AG09319 (cell line): ENCODE measurements around the gene TMEM178B.
"Not testable (repeated sequence)": the region's sequence is repeated elsewhere in the genome, so short reads cannot be mapped to it uniquely, and the experiment has no call there.

Source experiments
- DNase-seq: peaks from one replicate; pipeline ENCODE4 v3.0.0-alpha.2; 2010; ENCODE audit warnings: low read depth; ENCODE audit errors: extremely low read depth
- TF ChIP-seq, protein P1 (sequence below): IDR thresholded peaks from 2 replicates; pipeline ENCODE4 v1.5.1; 2011; ENCODE audit warnings: low read depth, mild to moderate bottlenecking, inconsistent platforms, low read length, moderate library complexity

The TMEM178B gene

DNA sequence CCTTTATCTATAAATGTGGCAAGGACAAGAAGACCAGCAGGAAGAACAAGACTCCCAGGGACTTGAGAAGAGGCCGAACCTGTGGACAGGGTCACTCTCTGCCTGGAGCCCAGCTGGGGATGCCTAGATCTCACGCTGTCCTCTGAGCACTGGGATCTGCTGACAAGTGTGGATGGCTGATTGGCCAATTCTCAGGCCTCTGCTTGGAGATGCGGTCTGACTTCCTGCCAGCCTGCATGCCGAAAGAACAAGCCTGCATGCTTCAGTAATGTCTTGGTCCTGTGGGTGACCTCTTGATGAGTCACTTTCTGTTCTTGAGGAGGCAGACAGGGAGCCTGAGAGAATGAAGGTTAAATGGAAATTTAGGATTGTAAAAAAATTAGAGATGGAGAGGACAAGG, 84.7 kb downstream of the TMEM178B start:
- TF ChIP-seq, protein P1, sequence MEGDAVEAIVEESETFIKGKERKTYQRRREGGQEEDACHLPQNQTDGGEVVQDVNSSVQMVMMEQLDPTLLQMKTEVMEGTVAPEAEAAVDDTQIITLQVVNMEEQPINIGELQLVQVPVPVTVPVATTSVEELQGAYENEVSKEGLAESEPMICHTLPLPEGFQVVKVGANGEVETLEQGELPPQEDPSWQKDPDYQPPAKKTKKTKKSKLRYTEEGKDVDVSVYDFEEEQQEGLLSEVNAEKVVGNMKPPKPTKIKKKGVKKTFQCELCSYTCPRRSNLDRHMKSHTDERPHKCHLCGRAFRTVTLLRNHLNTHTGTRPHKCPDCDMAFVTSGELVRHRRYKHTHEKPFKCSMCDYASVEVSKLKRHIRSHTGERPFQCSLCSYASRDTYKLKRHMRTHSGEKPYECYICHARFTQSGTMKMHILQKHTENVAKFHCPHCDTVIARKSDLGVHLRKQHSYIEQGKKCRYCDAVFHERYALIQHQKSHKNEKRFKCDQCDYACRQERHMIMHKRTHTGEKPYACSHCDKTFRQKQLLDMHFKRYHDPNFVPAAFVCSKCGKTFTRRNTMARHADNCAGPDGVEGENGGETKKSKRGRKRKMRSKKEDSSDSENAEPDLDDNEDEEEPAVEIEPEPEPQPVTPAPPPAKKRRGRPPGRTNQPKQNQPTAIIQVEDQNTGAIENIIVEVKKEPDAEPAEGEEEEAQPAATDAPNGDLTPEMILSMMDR: no peak
- peak; percentile 84 for DNase-seq

DNA sequence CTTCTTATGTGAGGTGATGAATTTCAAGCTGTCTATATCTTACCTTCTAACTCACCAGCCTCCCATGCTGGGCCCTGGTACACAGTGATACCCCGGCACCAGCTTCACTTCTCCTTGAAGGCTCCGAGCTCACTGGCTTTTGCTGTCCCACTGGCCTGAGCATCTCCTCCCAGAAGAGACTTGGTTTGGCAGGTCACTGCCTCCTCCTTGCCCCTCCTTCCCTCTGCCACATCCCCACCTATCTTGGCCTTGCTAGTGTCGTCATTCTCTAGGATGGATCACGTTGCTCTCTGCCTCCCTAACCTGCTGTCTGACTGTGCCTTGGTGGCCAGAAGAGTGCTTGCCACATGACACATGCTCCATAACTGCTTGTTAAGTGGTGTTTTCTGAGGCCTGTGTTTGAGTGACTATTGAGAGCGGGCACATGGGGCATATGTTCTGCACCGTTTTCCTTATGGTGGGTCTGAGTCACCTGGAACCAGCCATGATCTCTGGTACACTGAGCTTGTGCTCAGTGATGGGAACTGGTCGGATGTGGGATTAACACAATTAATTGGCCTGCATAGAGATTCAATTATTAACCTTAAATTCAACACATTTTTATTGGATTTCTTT, 86.5 kb downstream of the TMEM178B start:
- TF ChIP-seq, protein P1: no peak
- DNase-seq: no peak

DNA sequence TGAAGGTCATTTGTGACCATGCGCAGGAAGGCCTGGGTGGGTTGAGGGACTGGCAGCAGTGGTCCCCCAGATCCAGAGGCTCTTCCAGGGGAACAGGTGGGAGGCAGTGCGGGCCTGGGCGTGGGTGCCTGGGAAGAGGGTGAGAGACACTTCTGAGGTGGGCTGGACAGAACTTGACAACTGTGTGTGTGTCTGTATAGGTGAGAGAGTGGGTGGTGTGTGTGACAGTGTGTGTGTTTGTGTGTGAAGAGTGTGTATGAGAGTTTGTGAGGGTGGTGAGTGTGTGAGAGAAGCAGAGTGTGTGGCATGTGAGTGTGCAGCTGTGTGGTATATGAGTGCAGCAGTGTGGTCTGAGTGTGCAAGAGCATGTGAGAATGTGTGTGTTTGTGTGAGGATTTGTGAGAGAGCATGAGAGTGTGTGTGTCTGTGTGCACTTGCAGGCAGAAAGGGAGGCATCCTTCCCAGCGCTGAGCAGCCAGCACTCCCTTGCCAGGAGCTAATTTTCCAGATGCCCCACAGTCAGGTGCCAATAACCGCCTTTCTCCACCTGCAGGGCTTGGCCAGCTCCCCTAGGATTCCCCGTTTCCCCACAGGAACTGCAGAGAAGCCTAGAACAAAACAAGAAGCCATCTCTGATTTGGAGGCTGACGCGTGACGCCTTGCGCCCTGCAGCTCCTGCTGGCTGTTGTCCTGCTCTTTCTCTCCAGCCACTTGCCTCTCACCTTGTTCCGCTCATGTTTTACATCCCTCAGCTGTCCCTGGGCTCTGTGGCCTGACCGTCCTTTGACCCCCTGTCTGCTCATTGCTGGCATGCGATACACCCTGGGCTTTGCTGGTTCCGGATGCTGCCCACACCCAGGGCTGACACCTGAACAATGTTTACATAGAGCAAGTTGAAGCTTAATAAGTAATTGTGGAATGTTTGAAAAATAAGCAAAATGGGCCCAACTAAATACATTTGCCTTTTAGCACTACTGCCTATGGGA, 88.0 kb downstream of the TMEM178B start:
- no peak for DNase-seq
- TF ChIP-seq, protein P1: no peak

- DNase-seq: no peak
- TF ChIP-seq, protein P1: no peak
Measured at GRCh38 chr7:141165521-141165920, 91.7 kb downstream of the TMEM178B start.

GRCh38 chr7:141166926-141167325, 93.1 kb downstream of the TMEM178B start:
- DNase-seq: no peak
- TF ChIP-seq, protein P1: no peak

DNA sequence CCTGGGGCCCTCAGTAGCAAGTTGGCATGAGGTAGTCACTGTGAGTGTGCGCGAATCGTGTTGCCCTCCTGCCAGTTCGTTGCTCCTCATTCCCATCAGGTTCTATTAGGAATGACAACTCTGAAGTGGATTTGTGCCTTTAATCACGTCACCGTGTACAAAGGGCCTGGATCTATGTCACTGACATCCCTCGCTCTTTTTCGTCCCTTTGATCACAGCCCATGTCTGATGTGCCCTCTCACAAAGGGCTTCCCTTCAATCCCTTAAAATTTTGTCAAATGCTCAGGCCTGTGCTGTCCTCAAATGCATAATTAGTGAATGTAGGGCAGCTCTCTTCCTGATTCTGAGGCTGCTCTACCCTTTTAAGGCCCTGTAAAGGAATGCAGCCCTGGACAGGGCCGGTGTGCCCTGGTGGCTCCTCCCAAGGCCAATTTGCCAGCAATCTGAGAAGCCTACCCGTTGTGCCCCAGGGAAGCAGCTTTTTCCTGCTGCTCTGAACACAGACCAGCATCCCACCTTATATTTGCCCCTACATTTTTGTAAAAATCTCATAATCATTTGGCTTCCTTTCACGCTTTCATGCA, 93.6 kb downstream of the TMEM178B start:
- no peak for DNase-seq
- TF ChIP-seq, protein P1: no peak

- DNase-seq: not testable (repeated sequence)
Measured at GRCh38 chr7:141169157-141169556, 95.3 kb downstream of the TMEM178B start.

DNA sequence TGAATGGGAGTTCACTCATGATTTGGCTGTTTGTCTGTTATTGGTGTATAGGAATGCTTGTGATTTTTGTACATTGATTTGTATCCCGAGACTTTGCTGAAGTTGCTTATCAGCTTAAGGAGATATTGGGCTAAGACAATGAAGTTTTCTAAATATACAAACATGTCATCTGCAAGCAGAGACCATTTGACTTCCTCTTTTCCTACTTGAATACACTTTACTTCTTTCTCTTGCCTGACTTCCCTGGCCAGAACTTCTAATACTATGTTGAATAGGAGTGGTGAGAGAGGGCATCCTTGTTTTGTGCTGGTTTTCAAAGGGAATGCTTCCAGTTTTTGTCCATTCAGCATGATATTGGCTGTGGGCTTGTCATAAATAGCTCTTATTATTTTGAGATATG, 101.9 kb downstream of the TMEM178B start:
- DNase-seq: not testable (repeated sequence)

DNA sequence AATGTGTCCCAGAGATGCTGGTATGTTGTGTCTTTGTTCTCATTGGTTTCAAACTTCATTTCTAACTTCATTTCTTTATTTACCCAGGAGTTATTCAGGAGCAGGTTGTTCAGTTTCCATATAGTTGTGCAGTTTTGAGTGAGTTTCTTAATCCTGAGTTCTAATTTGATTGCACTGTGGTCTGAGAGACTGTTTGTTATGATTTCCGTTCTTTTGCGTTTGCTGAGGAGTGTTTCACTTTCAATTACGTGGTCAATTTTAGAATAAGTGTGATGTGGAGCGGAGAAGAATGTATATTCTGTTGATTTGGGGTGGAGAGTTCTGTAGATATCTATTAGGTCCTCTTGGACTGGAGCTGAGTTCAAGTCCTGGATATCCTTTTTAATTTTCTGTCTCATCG, 103.3 kb downstream of the TMEM178B start:
- not testable (repeated sequence) for DNase-seq
